Measurements from ENCODE around the gene CD58.

DNA sequence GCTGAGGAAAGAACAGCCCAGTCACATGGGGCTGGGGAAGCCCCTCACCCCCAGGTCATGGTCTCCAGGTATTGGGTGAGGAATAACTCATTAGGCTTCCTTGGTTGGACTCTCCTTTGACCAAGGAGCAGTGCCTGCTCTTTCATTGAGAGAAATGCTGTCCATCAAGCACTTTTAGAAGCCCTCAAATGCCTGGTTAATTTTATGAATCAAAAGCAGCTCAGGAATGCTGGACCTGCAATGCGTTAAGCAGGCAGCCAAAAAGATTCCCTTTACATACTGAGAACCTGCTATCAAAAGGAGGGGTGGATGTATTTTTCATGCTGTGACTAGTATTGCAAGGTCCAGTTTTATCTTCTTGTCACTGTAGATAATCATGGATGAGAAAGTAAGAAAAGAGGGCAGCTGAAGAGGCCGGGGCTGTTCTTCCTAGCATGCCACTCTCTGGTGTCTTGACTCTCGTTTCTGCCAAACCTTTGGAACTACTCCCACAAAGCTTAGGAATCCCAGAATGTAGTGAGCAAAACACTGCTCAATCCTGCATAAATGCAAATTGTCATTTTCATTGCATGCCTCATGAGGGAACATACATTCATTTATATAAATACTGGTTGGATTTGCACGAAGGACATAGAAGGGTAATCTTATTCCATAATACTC lies 2.1 kb upstream of the CD58 start:
- TF ChIP-seq, protein P1, sequence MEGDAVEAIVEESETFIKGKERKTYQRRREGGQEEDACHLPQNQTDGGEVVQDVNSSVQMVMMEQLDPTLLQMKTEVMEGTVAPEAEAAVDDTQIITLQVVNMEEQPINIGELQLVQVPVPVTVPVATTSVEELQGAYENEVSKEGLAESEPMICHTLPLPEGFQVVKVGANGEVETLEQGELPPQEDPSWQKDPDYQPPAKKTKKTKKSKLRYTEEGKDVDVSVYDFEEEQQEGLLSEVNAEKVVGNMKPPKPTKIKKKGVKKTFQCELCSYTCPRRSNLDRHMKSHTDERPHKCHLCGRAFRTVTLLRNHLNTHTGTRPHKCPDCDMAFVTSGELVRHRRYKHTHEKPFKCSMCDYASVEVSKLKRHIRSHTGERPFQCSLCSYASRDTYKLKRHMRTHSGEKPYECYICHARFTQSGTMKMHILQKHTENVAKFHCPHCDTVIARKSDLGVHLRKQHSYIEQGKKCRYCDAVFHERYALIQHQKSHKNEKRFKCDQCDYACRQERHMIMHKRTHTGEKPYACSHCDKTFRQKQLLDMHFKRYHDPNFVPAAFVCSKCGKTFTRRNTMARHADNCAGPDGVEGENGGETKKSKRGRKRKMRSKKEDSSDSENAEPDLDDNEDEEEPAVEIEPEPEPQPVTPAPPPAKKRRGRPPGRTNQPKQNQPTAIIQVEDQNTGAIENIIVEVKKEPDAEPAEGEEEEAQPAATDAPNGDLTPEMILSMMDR (IDR thresholded peaks at IDR 0.05) = no peak
- no peak for TF ChIP-seq POLR2A (IDR thresholded peaks at IDR 0.05)
